GM21619 (cell line): Measurements from ENCODE around the gene BPIFB2.
A peak's percentile ranks its signal among the peaks of the same experiment; 100 is the strongest.
"Not testable (repeated sequence)": the region's sequence is repeated elsewhere in the genome, so short reads cannot be mapped to it uniquely, and the experiment has no call there.

ENCODE experiments used
- ATAC-seq: cut with Tn5 transposase; IDR thresholded peaks from one replicate; pipeline ENCODE4 v1.9.1; 2021; ENCODE audit not compliant: unreplicated experiment

The BPIFB2 gene

DNA sequence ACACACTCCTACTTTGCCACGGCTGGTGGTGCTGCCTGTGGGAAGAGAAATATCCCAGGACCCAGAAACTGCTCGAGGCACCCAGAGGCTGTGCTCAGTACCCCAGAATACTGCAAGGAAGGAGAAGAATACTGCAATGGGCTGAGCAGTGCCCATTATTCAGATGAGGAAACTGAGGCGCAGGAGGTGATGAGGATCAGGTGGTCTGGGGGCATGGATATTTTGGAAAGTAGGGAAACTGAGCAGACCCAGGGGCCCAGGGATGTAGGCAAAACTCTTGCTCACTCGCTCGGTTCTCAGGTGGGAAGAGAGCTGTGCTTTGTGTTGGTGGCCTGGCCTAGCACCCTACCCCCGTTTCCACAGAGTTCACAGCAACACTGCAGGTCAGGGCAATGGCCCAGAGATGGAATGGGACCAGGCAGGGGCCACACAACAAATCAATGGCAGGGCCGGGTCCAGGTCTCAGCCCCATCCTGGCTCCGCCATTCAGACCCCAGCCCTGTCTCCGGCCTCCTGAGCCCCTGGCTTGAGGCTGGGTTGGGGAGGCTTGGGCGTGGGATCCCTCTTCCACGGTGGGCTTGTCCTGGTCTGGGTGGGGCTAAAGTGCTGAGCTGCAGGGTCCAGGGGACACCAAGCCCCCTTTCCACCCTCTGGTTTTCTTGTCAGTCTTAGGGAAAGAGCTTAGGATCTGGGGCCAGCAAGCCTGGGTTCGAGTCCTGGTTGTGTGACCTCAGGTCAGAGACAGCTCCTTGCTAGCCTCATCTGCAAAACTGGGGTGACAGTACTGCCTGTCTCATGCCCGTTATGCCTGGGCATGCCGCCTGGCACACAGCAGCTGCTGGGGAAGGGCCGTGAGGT is 37.2 kb upstream of the BPIFB2 start:
- no peak for ATAC-seq

DNA sequence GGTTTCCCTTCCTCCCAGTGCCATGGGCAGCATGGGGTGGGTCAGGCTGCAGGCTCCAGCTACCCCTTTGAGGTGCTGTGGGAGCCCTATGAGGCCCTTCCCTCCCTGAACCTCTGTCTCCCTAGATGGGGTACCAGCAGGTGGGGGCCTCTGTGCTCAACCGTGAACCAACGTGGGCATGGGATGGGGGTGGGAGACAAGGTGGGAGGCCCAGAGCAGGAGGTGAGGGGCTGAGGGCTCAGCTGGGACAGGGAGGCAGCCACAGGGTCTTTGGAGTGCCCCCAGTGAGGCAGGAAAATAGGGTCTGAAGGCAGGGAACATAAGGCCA is 36.6 kb upstream of the BPIFB2 start:
- no peak for ATAC-seq

DNA sequence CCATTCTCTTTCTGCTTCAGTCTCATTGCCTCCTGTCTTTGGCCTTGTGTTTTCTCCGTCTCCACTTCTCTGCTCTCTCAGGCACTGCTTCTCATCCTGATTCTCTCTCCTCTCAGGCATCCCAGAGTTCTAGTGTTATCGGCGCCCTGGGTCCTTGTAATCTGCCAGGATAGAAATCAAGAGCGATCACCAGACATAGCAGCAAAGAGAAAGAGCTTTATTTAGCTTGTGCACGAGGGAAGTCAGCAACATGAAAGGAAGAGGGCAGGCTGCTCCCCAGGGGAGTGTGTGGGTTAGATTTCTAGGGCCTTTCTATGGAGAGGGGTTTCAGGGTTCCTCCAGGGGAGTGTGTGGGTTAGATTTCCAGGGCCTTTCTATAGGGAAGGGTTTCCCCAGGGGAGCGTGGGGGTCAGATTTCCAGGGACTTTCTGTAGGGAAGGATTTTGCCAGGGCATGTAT is 35.8 kb upstream of the BPIFB2 start:
- peak; percentile 19 for ATAC-seq

DNA sequence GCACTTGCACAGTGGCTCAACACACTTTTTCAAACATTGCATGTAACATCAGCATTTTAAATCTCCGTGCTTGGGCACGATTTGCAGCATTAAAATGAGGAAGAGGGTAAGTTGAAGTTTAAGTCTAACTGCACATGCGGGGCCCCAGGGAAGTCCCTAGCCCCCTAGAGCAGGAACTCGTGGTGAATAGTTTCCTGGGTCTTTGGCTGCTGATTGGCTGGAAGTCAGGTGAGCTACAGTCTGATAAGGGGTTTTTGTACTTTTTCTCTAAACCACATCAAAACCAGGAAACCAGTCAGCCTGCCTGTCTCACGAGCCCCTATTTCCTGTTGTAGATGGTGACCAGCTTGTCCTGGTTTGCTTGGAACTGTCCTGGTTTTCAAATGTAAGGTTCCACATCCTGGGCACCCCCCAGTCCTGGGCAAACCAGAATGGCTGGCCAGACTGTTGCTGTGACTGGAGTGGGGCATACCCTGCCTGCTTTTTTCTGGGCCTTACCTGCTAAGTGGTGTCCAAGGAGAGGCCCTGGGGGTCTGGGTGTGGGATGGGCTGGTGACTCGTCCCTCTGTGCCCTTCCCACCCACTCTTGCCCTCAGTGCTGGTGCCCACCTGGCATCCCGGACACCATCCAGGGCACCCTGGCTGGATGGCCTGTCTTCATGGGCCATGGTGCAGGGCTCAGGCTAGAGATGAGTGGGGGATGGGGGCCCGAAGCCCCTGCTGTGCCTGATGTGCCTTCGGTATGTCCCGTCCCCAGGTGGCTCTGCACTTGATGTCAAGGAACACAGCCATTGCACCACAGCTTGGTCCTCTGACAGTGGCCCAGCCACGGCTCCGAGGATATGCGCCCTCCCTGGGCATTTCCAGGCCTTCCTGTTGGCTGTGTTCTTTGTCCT is 35.1 kb upstream of the BPIFB2 start:
- ATAC-seq, result peak; percentile 81

DNA sequence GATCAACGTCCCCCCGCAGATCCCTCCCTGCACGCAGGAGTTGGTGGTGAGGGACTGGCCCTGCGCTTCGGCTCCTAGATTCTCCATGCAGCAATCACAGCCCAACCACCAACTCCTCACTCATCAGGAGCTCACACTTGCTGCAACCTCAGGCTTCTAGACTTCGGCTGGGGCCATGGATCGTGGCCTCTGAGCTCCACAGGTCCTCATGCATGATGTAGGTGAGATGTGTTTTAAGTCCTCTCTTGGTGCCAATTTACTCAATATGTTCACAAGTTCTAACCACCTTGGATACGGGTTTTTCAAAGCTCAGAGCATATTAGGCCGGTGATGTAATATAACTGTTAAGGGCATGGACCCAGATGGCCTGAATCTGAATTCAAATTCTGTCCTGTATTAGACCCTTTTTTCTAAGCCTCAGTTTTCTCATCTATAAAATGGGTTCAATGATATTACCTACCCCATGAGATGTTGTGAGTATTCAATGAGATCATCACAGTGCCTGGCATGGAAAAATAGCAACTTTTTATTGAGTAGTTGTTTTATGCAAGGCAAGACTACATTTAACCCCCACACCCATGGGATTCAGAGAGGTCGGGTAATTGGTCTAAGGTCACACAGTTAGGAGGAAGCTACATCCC is 34.3 kb upstream of the BPIFB2 start:
- ATAC-seq, result no peak

DNA sequence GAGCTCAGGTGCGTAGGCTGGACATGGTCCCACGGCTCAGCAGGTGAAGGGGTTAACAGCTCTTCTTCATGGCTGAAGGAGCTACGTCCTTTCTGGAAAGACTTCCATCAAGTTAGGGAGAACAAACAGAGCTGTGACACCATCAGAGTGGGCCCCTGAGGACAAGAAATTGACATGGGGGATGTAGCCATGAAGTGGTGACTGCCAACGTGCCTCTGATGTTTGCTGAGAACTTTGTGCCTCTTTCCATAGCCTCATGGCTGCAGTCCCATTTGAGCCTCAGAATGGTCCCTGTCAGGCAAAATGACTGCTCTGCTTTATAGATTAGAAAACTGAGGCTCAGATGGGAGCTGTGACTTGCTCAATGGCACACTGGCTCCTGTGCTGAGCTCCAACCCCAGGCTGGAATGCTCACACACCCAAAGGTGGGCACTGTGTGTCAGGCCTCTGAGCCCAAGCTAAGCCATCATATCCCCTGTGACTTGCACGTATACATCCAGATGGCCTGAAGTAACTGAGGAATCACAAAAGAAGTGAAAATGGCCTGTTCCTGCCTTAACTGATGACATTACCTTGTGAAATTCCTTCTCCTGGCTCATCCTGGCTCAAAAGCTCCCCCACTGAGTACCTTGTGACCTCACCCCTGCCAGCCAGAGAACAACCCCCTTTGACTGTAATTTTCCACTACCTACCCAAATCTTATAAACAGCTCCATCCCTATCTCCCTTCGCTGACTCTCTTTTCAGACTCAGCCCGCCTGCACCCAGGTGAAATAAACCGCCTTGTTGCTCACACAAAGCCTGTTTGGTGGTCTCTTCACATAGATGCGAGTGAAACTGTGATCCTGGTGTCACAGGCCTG is 33.1 kb upstream of the BPIFB2 start:
- not testable (repeated sequence) for ATAC-seq

DNA sequence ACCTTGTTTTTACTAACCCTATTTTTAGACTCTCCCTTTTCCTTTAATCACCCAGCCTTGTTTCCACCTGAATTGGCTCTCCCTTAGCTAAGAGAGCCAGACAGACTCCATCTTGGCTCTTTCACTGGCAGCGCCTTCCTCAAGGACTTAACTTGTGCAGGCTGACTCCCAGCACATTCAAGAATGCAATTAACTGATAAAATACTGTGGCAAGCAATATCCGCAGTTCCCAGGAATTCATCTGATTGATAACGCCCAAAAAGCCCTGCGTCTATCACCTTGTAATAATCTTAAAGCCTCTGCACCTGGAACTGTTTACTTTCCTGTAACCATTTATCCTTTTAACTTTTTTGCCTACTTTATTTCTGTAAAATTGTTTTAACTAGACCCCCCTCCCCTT is 32.4 kb upstream of the BPIFB2 start:
- ATAC-seq, result not testable (repeated sequence)

DNA sequence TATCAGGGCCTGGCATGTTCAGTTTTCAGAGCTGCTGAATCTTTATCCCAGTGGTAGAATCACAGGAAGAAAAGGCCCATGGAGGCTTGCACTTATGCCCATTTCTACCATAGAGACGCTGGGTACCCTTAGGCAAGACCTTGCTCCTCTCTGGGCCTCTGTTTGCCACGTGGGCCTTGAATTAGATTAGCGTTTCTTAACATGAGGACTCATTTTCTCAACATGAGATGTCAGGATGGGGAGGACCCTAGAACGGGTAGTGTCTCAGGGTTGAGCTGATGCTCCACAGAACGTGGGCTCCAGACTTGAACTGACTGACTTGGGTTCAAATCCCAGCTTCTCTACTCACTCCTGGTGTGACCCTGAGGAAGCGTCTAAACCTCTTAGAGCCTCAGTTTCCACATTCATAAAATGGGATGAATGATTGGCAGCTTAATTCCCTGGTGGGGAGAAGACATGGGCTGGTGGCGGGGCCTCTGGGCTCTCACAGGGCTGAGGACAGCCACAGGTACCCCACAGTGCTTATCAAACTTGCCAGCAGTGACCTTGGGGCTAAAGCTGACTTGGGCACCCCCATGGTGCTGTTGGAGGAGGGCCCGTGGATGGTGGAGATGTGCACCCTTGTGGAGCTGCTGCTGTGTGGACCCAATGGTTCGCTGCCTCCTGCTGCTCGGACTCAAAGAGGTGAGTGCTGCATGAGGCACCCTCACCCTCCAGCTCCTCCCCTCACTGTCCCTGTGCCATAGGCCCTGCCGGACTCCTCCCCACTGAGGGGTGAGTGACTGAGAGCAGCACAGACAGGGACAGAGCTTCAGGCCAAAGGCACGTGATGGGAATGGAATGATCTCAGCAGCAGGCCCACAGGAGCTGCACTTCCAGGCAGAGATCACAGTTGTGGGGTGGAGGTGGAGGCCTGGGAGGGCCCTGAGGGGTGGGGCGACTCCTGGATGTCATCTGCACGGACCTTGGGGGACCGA is 31.5 kb upstream of the BPIFB2 start:
- no peak for ATAC-seq

DNA sequence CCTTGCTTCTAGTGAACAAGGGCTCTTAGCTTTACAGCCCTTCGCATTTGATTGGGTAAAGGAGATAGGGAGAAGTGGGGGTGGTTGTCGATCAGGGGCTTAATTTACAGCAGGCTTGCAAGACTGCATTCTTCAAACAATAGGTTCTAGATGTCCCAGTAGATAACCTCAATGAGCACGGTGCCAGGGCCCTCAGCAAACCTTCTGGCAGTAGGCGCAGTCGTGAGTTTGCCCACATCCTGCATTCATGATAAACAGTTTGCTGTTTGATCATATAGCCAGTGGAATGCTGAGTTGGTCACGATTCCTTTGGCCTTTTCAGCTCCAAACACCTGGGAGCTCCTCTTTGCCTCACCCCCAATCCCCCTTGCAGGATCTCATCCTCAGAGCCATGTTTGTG is 30.8 kb upstream of the BPIFB2 start:
- ATAC-seq, result no peak

DNA sequence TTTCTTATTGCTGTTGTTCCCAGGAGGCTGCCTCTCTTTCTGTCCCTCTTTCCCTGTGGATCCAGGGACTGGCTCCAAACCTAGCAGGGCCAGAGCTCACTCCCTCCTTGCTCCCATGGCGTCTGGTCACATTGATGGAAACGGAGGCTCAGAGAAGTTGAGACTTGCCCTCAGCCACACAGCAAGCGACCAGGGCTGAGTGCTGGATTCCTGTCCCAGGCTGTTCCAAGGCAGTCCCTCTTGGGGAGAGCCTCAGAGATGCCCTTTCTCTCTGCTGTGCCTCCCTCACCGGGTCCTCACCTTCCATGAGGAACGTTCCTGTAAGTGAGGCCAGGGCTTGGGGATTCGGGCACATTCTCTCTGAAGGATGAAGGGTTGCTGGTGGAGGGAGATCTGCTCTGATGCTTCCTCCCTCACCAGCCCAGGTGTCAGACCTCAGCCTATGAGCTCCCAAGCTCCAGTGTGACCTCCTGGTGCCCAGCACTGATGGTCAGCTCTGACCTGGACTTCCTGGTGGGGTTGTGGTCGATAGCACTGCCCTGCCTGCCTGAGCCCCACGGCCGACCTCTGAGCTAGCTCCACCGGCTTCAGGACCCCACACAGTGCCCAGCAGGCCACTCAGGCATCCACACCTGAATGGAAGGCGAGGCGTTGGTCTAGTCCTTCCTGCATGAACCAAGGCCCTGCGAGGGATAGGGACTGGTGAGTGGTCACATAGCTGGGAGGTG is 30.1 kb upstream of the BPIFB2 start:
- no peak for ATAC-seq

DNA sequence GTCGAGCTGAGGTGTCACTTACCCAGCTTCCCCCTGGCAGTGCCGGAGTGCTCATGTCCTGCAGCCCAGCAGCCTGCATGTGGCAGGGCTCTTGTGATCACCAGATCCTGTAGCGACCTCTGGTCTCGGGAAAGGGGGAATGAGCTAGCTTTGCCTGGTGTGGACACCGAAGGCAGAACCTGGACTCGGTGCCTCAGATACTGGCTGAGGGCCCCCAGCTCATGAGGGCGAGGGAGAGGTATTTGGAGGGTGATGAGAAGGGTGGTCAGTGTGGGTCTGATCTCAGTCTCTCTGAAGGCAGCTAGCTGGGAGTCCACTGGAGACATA is 29.5 kb upstream of the BPIFB2 start:
- ATAC-seq, result no peak

DNA sequence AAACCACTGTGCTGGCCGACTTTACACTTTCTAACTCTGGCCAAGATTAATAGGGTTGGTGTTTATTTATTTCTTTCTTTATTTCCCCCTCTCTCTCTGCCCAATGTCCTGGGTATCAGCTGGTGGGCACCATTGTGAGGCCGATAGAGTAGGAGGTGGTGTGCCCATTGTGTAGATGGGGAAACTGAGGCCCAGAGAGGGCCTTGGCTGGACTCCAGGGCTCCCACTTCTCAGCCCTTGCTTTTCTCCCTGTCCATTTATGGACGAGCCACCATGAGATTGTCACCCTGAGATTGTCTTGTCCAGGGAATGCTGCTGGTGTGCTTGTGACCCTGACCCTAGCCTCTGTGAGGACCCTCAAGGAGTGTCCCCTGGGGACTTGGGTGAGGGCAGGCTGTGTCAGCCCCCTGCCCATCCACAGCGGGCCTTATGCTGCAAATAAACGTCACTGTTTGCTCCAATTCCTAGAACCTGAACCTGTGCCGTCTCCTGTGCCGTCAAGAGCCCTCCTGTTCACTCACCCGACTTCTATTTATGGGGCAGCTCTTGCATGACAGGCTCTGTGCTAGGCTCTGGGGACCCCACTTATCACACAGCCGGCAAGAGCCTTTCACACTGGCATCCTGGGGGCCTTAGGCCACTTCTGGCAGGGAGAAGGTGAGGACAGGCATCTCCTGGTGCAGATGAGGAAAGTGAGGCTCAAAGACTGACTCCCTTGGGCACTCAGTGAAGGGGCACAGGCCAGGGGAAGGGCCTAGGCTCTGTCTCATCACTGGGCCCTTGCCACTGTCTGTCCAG is 28.1 kb upstream of the BPIFB2 start:
- no peak for ATAC-seq

DNA sequence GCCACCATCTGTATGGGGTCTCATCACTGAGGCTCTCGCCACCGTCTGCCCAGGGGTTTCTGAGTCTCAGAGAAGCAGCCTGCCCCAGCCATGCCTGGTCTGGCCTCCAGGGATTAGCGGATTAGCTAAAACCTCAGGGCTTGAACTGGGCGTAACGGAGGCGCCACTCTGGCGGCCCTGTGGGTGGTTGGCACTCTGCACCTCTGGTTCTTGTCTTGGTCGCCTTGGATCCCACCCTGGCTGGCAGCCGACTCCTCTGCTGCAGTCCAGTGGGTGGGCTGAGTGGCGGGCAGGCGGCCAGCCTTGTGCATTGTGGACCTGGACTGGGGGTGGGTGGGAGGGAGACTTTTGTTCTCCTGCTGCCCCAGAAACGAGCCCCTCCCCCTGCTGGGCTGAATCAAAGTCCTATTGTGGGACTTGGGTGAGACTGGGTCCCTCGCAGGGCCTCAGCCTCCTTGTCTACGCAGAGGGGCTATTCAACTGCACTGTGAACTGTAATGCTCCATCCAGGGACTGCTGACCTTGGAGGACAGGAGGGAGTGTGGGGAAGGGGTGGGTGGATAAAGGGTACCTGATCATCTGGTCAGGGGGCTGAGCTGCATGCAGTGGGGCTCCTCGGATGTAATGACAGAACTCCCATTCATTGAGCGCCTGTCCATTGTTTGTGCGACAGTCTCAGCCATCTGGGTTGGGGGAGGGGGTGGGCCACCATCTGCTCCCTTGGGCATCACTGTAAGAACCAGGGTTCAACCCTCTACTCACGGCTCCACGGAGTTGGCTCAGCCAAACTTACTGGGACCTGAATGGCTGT is 27.2 kb upstream of the BPIFB2 start:
- no peak for ATAC-seq

DNA sequence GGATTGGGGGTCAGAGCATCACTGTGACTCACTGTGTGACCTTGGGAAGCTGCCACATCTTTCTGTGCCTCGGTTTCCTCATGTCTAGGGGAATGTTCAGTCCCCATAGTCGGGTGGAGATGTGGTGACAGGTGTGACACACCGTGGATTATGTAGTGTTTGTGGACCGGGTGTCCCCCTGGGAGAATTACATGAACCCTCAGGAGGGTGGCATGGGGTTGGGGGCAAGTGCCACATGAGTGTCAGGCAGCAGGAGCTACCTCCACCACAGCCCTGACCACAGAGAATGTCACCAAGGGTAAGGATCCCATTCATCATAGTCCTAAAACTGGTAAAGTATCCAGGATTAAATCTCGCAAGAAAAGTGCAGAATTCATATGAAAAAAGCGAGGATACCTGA is 26.5 kb upstream of the BPIFB2 start:
- no peak for ATAC-seq

DNA sequence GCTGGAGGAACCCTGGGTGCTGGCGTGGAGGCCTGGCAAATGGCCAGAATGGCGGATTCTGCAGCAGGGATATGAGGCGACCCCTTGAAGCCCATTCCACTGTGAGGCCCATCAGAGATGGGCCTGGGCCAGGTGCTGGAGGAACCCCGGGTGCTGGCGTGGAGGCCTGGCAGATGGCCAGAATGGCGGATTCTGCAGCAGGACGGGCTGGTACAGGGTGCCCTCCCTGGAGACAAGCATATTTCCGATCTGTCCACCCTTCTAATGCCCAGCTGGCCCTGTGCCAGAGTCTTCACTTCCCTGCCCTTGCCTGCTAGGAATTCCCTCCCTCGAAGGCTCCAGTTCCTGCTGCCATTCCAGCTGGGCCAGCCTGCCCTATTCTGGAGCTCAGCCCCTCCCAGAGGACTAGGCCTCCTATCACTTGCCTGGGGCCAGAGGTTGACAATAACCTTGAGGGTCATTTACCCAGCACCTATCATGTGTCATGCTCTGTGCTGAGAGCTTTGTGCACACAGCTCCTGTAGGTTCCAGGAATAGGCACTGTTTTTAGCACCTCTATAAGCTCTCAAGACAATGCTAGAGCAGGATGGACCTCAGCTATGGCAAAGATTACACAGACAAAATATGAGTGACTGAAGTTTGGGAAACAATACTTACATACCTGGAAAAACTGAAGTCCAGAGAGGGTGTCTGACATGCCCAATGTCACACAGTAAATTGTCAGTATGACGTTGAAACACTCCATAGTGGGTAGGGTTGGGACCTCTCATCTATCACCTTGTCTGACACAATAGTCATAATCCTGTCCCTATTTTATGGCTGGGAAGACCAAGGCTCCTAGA is 24.7 kb upstream of the BPIFB2 start:
- no peak for ATAC-seq

DNA sequence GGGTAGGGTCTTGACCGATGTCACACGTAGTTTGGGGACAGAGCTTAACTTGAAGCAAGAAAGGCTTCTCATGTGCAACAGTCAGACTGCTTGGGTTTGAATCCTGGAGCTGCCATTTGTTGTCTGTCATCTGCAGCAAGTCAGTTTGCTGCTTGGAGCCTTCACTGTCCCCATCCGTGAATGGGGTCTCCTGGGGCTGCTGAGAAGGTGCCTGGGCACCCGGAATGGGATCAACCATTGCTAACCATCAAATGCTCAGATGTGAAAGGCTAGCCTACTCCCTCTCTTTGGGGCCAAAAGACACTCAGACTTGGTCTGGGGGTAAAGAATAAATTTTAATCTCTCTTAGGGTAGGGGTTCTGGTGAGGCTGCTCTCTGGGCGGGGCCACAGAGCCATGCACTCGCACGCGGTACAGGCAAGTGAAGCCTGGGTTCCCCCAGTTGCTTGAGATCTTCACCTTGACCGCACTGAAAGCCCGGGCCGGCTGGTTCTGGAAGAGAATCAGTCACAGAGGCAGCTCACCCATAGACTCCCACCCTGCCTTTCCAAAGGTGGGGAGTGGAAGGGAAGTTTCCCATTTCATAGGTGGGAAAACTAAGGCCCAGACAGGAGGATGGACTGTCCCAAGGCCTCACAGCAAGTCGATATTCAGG is 23.9 kb upstream of the BPIFB2 start:
- no peak for ATAC-seq
